Astrocyte (in vitro differentiated cells and primary cell): Measurements from ENCODE around the gene FEZF2.

Experiments used
- EZH2 ChIP-seq: IDR thresholded peaks from 2 replicates; pipeline ENCODE4 v1.6.1; 2012; ENCODE audit warnings: mild to moderate bottlenecking, low read length, inconsistent platforms; ENCODE audit not compliant: insufficient read depth
- TF ChIP-seq, protein P1 (sequence below): IDR thresholded peaks from 2 replicates; pipeline ENCODE4 v1.5.1; 2011; ENCODE audit warnings: low read depth, mild to moderate bottlenecking, inconsistent platforms, low read length, moderate library complexity; ENCODE audit not compliant: insufficient read depth

DNA sequence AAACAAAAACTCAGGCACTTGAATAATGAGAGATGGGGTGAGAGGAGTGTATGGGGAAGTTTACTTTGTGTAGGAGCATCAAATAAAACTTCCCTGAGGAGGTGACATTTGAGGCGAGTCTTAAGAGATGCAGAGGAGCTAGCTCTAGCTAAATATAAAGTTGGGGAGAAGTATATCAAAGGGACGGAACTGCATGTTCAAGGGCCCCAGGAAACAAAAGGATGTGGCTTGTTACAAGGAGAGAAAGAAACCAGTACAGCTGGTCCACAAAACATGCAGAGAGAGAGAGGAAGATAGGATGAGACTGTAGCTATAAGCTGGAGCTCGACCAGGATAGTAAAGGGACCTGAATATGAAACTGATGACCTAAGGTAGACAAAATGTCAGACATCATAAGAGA lies 17.6 kb downstream of the FEZF2 start:
- TF ChIP-seq, protein P1, sequence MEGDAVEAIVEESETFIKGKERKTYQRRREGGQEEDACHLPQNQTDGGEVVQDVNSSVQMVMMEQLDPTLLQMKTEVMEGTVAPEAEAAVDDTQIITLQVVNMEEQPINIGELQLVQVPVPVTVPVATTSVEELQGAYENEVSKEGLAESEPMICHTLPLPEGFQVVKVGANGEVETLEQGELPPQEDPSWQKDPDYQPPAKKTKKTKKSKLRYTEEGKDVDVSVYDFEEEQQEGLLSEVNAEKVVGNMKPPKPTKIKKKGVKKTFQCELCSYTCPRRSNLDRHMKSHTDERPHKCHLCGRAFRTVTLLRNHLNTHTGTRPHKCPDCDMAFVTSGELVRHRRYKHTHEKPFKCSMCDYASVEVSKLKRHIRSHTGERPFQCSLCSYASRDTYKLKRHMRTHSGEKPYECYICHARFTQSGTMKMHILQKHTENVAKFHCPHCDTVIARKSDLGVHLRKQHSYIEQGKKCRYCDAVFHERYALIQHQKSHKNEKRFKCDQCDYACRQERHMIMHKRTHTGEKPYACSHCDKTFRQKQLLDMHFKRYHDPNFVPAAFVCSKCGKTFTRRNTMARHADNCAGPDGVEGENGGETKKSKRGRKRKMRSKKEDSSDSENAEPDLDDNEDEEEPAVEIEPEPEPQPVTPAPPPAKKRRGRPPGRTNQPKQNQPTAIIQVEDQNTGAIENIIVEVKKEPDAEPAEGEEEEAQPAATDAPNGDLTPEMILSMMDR, result no peak
- TF ChIP-seq EZH2, result no peak
